GM12875 (cell line): ENCODE results near the gene BIN1.

Source experiments
- H3K4me3 ChIP-seq: one replicate; pipeline ENCODE4 v1.5.1; 2011; ENCODE audit warnings: low read depth, low read length, control low read depth
- TF ChIP-seq, protein P1 (sequence below): IDR thresholded peaks from 2 replicates; pipeline ENCODE4 v1.5.1; 2011; ENCODE audit warnings: low read depth, mild to moderate bottlenecking, control low read depth, inconsistent platforms, low read length, moderate library complexity, borderline replicate concordance; ENCODE audit not compliant: insufficient read depth

BIN1 gene

DNA sequence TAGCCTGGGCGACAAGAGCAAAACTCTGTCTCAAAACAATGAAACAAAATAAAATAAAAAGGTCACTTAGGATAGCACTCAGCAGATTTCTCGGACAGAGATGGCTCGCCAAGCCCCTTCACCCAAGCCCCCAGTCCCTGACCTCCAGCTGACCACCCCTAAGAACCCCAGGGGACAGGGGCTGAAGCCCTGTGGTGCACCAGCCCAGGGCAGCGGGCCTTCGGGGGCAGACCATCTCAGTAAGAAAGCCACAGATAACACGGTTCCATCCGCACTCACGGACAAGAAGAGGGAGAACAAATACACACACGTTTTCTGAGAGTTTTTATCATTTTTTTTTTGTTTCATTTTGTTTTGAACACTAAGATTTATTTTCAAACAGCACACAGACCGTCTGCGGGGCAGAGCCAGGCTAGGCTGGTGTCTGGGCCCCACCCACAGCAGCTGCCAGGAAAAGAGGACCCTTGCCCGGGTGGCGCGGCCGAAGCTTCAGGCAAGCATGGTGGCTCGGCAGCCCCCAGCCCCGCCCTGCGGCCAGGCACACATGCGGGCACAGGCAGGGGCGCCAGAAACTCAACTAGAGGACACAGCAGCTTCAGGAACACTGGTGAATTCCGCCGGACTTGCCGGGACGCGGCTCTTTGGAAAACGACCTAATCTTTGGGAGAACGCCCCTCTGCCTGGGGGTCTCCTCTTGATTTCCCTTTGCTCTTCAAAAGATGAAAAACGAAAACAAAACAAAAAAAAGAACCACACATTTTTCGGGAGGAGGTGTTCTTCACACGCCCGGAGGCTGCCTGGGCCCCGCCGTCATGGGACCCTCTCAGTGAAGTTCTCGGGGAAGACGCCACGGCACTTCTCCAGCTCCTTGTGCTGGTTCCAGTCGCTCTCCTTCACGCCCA, 59.0 kb downstream of the BIN1 start:
- no peak overlapping the region for H3K4me3 ChIP-seq
- TF ChIP-seq, protein P1, sequence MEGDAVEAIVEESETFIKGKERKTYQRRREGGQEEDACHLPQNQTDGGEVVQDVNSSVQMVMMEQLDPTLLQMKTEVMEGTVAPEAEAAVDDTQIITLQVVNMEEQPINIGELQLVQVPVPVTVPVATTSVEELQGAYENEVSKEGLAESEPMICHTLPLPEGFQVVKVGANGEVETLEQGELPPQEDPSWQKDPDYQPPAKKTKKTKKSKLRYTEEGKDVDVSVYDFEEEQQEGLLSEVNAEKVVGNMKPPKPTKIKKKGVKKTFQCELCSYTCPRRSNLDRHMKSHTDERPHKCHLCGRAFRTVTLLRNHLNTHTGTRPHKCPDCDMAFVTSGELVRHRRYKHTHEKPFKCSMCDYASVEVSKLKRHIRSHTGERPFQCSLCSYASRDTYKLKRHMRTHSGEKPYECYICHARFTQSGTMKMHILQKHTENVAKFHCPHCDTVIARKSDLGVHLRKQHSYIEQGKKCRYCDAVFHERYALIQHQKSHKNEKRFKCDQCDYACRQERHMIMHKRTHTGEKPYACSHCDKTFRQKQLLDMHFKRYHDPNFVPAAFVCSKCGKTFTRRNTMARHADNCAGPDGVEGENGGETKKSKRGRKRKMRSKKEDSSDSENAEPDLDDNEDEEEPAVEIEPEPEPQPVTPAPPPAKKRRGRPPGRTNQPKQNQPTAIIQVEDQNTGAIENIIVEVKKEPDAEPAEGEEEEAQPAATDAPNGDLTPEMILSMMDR: no peak

DNA sequence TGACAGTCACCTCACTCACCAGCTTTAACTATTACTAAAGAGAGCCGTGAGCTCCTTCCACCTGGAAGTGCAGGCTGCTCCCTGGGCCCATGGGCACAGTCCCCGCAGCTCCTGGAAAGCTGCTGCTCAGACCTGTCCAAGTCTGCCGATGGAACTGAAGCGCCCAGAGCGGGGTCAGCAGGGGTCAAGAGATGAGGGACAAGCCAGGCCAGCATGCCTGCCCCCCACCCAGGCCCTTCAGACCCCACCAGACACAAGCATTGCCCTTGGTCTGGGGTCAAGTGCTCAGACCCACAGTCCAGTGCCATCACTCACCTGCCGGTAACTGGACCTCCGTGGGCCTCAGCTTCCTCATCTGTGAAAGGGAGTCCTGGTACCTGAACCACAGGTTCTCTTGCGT, 59.9 kb downstream of the BIN1 start:
- TF ChIP-seq, protein P1: no peak
- H3K4me3 ChIP-seq: no peak overlapping the region

DNA sequence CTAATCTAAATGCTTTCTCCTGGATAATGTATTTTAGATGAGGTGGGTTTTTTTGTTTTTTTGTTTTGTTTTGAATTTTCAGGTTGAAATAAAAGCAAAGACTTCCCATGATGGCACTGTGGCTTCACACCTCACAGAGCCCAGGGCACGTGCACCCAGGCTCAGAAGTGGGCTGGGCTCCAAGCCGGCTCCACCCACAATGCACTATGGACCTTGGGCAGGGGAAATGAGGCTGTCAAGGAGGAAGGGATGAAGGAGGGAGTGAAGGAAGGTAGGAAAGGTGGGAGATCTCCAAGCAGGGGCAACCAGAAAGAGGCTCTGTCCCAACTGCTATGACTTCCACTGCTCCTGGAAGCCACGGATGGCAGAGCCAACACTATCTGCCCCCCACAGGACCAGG, 60.4 kb downstream of the BIN1 start:
- no peak overlapping the region for H3K4me3 ChIP-seq
- TF ChIP-seq, protein P1: no peak

DNA sequence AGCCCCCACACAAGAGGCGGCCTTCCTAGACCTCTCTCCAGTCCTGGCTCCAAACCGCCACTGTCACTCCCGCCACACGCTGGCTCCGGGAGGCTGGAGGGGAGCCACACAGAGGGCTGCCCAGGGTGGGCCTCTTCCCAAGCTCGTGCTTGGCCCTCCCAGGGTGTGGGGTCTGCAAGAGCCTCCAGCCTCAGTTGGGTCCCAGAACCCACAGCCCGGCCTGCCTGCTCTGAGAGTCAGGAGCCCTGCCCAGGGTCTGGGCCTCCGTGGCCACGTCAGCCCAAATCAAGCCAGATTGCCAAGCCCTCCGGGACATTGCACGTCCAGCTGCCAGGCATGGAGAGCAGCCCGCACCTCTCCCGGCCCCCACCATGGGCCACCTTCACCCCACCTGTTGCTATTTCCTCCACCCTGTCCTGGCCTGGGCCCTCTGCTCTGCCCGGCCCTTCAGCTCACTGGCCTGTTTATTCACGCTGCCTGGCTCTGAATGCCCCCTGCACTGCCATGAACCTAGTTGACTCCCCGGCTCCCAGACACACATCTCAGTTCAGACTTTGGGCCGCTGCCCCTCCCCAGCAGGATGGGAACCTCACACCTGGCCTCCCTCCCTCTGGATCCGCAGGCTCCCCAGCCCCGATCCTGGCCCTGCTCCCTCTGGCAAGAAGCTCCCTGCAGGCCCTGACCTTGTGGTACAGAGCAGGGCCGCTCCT, 61.0 kb downstream of the BIN1 start:
- H3K4me3 ChIP-seq: no peak overlapping the region
- TF ChIP-seq, protein P1: no peak

DNA sequence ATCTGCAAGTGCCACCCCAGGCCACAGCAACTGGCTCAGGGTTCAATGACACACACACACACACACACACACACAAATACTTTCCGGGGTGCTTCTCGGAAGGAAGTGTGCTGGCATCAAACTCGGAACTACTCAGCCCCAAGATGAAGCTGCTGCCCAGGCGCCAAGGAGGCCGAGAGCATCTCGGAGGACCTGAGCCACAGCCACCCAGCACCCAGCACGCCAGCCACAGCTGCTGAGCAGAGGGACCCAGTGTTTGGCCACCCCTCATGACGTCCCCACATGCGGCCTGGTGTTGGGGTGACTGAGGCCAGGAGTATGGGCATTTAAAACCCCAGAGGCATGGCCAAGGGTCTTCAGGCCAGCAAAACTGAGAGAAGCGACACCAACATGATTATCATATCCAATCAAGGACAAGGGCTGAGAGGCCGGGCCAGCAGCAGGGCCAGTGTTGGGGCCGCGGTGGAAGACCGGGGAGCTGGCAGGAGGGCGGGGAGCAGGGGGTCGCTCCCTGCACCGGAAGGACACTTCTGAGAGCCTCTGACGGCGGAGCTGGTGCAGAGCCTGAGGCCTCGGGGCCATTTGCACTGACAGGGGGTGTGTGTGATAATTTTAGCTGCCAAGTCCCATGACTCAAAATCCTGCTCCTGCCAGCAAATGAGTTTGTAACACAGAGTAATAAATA, 61.8 kb downstream of the BIN1 start:
- H3K4me3 ChIP-seq: no peak overlapping the region
- TF ChIP-seq, protein P1: no peak

DNA sequence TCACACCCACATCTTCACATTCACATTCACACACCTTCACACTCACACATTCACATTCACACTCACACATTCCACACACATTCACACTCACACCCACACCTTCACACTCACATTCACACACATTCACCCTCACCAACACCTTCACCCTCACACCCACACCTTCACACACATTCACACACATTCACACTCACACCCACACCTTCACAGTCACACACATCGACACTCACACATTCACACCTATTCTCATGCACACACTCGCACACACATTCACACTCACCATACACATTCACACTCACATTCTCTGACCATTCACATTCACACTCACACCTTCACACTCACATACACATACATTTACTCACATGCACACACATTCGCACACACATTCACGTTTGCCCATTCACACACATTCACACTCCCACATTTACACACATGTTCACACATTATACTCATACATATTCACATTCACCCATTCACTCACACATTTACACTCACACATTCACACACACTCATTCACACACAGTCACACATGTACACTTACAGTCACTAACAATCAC, 62.7 kb downstream of the BIN1 start:
- TF ChIP-seq, protein P1: no peak

More for the DNA sequence above, 62.7 kb downstream of the BIN1 start:
- H3K4me3 ChIP-seq: no peak overlapping the region
